ENCODE data around the gene GNA12. TPM values are rescaled to one million over a fixed set of nuclear protein-coding genes. Genes with fewer than 3 reads are reported as not detected.

The GNA12 gene
- total RNA-seq, 4 donors from 2014 or later = 22.5 to 63.2 (median 35.1) TPM

DNA sequence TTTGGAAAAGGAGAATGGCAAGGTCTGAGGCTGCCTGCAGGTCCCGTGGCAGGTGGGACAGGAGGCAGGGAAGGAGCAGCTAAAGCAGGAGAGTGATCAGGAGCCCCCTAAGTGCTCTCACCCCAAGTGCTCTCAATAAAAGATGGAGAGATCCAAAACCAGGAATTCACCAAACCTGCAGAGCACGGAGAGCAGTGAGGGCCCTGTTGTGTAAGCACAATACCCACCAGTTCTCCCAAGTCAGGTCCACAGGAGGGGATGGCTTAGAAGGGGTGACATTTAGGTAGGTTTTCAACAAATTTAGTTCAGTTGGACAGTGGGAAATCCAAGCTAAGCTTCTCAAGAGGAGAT, 40.8 kb downstream of the GNA12 start:
- TF ChIP-seq EP300 (IDR thresholded peaks at IDR 0.05) (no peak), POLR2A (IDR thresholded peaks at IDR 0.05) (no peak), POLR2AphosphoS5 (IDR thresholded peaks at IDR 0.05) (no peak)
- TF ChIP-seq, protein P1, sequence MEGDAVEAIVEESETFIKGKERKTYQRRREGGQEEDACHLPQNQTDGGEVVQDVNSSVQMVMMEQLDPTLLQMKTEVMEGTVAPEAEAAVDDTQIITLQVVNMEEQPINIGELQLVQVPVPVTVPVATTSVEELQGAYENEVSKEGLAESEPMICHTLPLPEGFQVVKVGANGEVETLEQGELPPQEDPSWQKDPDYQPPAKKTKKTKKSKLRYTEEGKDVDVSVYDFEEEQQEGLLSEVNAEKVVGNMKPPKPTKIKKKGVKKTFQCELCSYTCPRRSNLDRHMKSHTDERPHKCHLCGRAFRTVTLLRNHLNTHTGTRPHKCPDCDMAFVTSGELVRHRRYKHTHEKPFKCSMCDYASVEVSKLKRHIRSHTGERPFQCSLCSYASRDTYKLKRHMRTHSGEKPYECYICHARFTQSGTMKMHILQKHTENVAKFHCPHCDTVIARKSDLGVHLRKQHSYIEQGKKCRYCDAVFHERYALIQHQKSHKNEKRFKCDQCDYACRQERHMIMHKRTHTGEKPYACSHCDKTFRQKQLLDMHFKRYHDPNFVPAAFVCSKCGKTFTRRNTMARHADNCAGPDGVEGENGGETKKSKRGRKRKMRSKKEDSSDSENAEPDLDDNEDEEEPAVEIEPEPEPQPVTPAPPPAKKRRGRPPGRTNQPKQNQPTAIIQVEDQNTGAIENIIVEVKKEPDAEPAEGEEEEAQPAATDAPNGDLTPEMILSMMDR (IDR thresholded peaks at IDR 0.05) = no peak
- Histone ChIP-seq H3K9me3 (no peaks in the 10 kb centered on the region), H3K27me3 (no peaks in the 10 kb centered on the region), H3K4me1 (peaks cover 0 to 32% (median 0%) of the 10 kb centered on the region in 3 donors), H3K36me3 (no peaks in the 10 kb centered on the region), H3K4me3 (no peak overlapping the region), H3K27ac (peak overlapping the region in 1 of 4 donors; percentile 16)
- 100% methylated on average over 2 of the region's 2 CpGs; no CpG with 5 or more reads in 1 of the 2 donors for WGBS, 2 donors (ENCODE audit: low coverage in 1 of 2)
- ATAC-seq = no peak

DNA sequence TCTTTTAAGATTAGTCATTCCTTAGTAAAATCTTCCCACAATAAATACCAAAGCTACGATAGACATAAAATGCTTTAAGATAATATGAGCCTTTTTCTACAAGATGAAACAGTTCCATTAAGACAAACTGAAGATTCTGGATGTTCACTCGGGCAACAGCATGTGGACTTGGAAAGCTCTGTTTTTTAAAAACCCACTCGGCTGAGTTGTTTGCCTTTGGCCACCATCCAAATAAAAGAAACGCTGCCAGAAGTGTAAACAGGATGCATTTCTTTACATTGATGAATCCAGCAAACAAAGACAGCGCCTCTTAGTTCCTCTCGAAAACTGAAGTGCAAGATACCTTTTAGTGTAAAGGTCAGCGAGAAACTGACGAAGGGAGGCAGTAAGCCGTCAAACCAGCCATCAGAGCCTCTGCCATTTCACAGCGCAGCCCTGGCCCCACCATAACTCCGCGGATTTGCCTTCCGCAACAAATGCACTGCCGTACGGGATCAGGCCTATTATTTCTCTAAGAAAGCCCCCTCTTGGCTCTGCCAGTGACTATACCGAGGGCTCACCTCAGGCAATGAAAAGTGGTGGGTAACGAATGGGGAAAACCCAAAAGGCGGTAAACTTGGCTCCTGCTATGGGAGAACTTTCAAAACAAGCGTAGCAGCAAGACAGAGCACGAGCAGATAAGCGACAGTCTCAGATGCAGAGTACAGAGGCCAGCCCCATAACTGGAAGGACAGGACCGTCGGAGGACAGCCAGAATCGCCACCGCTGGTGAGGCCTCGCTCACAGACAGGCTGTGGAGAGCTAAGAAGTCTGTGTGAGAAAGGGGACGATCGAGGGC, 41.4 kb downstream of the GNA12 start:
- TF ChIP-seq, protein P1 (IDR thresholded peaks at IDR 0.05) = no peak
- TF ChIP-seq POLR2AphosphoS5 (IDR thresholded peaks at IDR 0.05) (no peak), EP300 (IDR thresholded peaks at IDR 0.05) (no peak), POLR2A (IDR thresholded peaks at IDR 0.05) (no peak)
- no peak overlapping the region for H3K4me3 ChIP-seq
- WGBS, 2 donors (ENCODE audit: low coverage in 1 of 2) = 56 to 68% methylated on average over 17 to 24 of the region's 28 CpGs
- peaks cover 0 to 32% (median 0%) of the 10 kb centered on the region in 3 donors for H3K4me1 ChIP-seq
- peak overlapping the region in 1 of 4 donors; percentile 16 for H3K27ac ChIP-seq
- no peaks in the 10 kb centered on the region for H3K9me3 ChIP-seq
- no peaks in the 10 kb centered on the region for H3K27me3 ChIP-seq
- no peaks in the 10 kb centered on the region for H3K36me3 ChIP-seq
- ATAC-seq = no peak

DNA sequence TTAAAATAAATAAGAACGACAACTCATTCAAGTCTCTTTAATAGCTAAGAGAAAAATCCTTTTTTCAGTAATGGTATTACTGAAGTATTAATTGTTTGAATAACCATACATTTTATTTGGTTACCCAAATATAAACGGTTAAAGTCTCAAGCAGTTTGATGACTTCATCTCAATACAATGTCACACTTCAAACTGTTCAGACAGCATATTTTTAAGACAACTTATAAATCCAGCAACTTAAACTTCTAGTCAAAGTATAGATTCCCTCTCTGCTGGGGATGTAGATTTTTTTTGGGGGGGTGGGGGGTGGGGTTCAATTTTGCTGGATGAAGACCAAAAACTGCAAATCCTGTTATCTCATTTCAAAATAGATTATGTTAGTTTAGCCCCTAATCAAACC, 42.0 kb downstream of the GNA12 start:
- peaks cover 0 to 34% (median 0%) of the 10 kb centered on the region in 3 donors for H3K4me1 ChIP-seq
- no peak overlapping the region for H3K4me3 ChIP-seq
- TF ChIP-seq, protein P1 (IDR thresholded peaks at IDR 0.05) = no peak
- TF ChIP-seq EP300 (IDR thresholded peaks at IDR 0.05) (no peak), POLR2AphosphoS5 (IDR thresholded peaks at IDR 0.05) (no peak), POLR2A (IDR thresholded peaks at IDR 0.05) (no peak)
- ATAC-seq = no peak
- 41 to 50% methylated on average over 2 of the region's 2 CpGs for WGBS, 2 donors (ENCODE audit: low coverage in 1 of 2)
- no peak overlapping the region for H3K27ac ChIP-seq
- no peaks in the 10 kb centered on the region for H3K27me3 ChIP-seq
- H3K36me3 ChIP-seq = no peaks in the 10 kb centered on the region
- H3K9me3 ChIP-seq = no peaks in the 10 kb centered on the region

DNA sequence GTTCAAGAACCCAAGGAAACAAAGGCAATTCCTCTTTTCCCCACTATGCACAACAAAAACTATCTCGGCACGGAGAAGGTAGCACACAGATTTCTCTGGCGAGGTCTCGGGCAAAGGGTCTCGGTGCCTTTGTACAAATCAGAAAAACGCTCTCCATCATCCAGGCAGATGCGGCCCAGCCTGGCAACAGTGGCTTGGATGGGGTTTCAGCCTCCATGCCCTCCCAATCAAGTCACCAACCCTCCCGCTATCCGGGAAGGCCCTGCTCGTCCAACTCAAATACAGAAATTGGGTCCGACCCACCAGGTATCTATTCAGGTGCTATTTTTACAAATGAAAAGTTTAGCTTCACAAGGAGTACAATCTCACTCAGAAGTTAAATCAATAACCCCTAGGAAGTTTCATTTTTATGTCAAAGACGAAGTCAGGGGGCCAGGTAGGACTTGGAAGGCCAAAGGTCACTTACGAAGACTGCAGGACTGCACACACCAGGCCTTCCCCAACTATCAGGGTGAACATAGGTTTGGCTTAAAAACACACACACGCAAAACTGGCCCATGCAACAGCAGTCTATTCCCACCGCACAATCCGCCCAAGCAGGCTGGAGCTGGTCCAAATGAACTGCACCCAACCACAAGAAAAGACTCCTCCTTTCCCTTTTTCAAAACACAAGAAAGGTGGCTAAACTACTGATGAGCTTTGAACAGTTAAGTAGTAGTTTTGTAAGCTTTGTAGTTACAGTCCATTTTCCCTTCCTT, 43.0 kb downstream of the GNA12 start:
- ATAC-seq = no peak

More for the DNA sequence above, 43.0 kb downstream of the GNA12 start:
- no peaks in the 10 kb centered on the region for H3K27me3 ChIP-seq
- no peak overlapping the region for H3K4me3 ChIP-seq
- peak overlapping the region in 1 of 4 donors; percentile 48 for H3K27ac ChIP-seq
- no peaks in the 10 kb centered on the region for H3K9me3 ChIP-seq
- WGBS, 2 donors (ENCODE audit: low coverage in 1 of 2) = 70 to 90% methylated on average over 8 to 11 of the region's 16 CpGs
- peaks cover 0 to 40% (median 3%) of the 10 kb centered on the region in 3 donors for H3K4me1 ChIP-seq
- no peaks in the 10 kb centered on the region for H3K36me3 ChIP-seq
- TF ChIP-seq EP300 (IDR thresholded peaks at IDR 0.05) (no peak), POLR2A (IDR thresholded peaks at IDR 0.05) (no peak), POLR2AphosphoS5 (IDR thresholded peaks at IDR 0.05) (no peak)
- TF ChIP-seq, protein P1 (IDR thresholded peaks at IDR 0.05) = no peak

Data from gastroesophageal sphincter (tissue), 4 donors.